ENCODE data around the gene NRG3. TPM values are rescaled to one million over a fixed set of nuclear protein-coding genes. Genes with fewer than 3 reads are reported as not detected.

NRG3 gene
- total RNA-seq, 1 experiment from 2014 or later: not detected

GRCh38 chr10:82331716-82332115 is 456.7 kb downstream of the NRG3 start:
- DNase-seq (ENCODE audit: low read depth, low spot score): no peak
- Histone ChIP-seq H3K4me1 (ENCODE audit: control insufficient read depth in 1 of 2, insufficient read depth in 2 of 2, low read length in 2 of 2) (no peaks in the 10 kb centered on the region), H3K36me3 (ENCODE audit: control insufficient read depth in 1 of 2, insufficient read depth in 2 of 2, low read length in 2 of 2) (no peaks in the 10 kb centered on the region), H3K9me3 (ENCODE audit: control insufficient read depth in 1 of 2, insufficient read depth in 1 of 2, low read depth in 1 of 2, low read length in 2 of 2) (peaks cover 3 to 22% of the 10 kb centered on the region in 2 experiments; a peak in 2 of 4 replicates), H3K27me3 (ENCODE audit: insufficient read depth, low read length) (no peaks in the 10 kb centered on the region), H2AFZ (ENCODE audit: low read depth, low read length, poor library complexity, severe bottlenecking) (no peak overlapping the region), H3K27ac (ENCODE audit: low read depth, low read length) (no peak overlapping the region), H4K20me1 (ENCODE audit: insufficient read depth) (no peaks in the 10 kb centered on the region; the same call in 1 of the 2 replicates), H3K4me2 (ENCODE audit: low read length) (no peak overlapping the region), H3K9me2 (ENCODE audit: insufficient read depth) (no peaks in the 10 kb centered on the region), H3K9ac (ENCODE audit: low read length) (no peak overlapping the region), H3K4me3 (replicated peaks in 1 of 2; ENCODE audit: low read depth in 1 of 2, low read length in 2 of 2) (no peak overlapping the region), H3K79me2 (ENCODE audit: insufficient read depth, low read length) (no peaks in the 10 kb centered on the region)
- ChIA-PET POLR2A (no interaction called here), RAD21 (ENCODE audit: low non-redundant PET in 1 of 2, low total read pairs in 2 of 2, uncharacterized antibody in 2 of 2, unreplicated experiment in 2 of 2) (no interaction called here), CTCF (no interaction called here)
- no peak for ATAC-seq
- TF ChIP-seq CTCF (IDR thresholded peaks at IDR 0.05 in 2 of 3, conservative IDR thresholded peaks at IDR 0.05 in 1 of 3; ENCODE audit: borderline replicate concordance in 1 of 3, insufficient read depth in 1 of 3, low read depth in 2 of 3, low read length in 2 of 3) (no peak), SP1 (IDR thresholded peaks at IDR 0.05; ENCODE audit: low read depth) (no peak), YY1 (IDR thresholded peaks at IDR 0.05; ENCODE audit: extremely low read depth, insufficient replicate concordance, low read depth, low read length) (no peak), EZH2phosphoT487 (IDR thresholded peaks at IDR 0.05; ENCODE audit: borderline replicate concordance) (no peak), FOSL1 (IDR thresholded peaks at IDR 0.05; ENCODE audit: low read depth) (no peak), SIN3A (IDR thresholded peaks at IDR 0.05; ENCODE audit: low read depth) (no peak), SRF (IDR thresholded peaks at IDR 0.05; ENCODE audit: low read depth) (no peak), EZH2 (IDR thresholded peaks at IDR 0.05) (no peak), RAD21 (IDR thresholded peaks at IDR 0.05; ENCODE audit: low read depth) (no peak), TCF7L2 (IDR thresholded peaks at IDR 0.05; ENCODE audit: borderline replicate concordance, extremely low read depth, insufficient read depth, insufficient read length) (no peak), MAX (IDR thresholded peaks at IDR 0.05) (no peak), ZFX (IDR thresholded peaks at IDR 0.05) (no peak), EGR1 (IDR thresholded peaks at IDR 0.05; ENCODE audit: low read depth) (no peak), ELF1 (IDR thresholded peaks at IDR 0.05; ENCODE audit: borderline replicate concordance, low read depth) (no peak), REST (IDR thresholded peaks at IDR 0.05; ENCODE audit: low read depth) (no peak), POLR2A (IDR thresholded peaks at IDR 0.05; ENCODE audit: borderline replicate concordance, extremely low read depth, insufficient read depth, insufficient read length) (no peak), POLR2AphosphoS5 (IDR thresholded peaks at IDR 0.05; ENCODE audit: low read depth, low read length) (no peak), ZNF274 (IDR thresholded peaks at IDR 0.05; ENCODE audit: low read depth, low read length) (no peak), ZBTB33 (IDR thresholded peaks at IDR 0.05; ENCODE audit: extremely low read depth, insufficient replicate concordance, low read length) (no peak)
- BruUV-seq (replicated peaks): no TSS peak
- intact Hi-C loops (cut with micrococcal nuclease): no loop called here
